ENCODE results near the gene IL7R. TPM values are rescaled to one million over a fixed set of nuclear protein-coding genes. Genes with fewer than 3 reads are reported as not detected.
"Not testable (repeated sequence)": the region's sequence is repeated elsewhere in the genome, so short reads cannot be mapped to it uniquely, and the experiment has no call there.

The IL7R gene
- total and polyA plus RNA-seq, 4 donors, result 0.56 to 8.6 (median 4.5) TPM

GRCh38 chr5:35833224-35833623 is 23.5 kb upstream of the IL7R start:
- ATAC-seq (ENCODE audit: low FRiP score) (no peak), DNase-seq (no peak)
- Histone ChIP-seq H3K4me3 (ENCODE audit: low read length in 2 of 2) (no peak overlapping the region), H3K36me3 (ENCODE audit: control insufficient read depth in 1 of 2, insufficient read depth in 2 of 2, low read length in 1 of 2) (no peaks in the 10 kb centered on the region), H3K27me3 (ENCODE audit: control insufficient read depth in 1 of 2, insufficient read depth in 2 of 2, low read length in 1 of 2) (no peaks in the 10 kb centered on the region), H3K9me3 (ENCODE audit: control insufficient read depth, low read length) (no peaks in the 10 kb centered on the region), H3K4me1 (ENCODE audit: control insufficient read depth in 1 of 2, insufficient read depth in 2 of 2, low read length in 2 of 2) (no peaks in the 10 kb centered on the region), H3K27ac (ENCODE audit: low read depth in 1 of 2, low read length in 2 of 2) (no peak overlapping the region)
- intact Hi-C loops (cut with DNase I), result no loop called here
- 81 to 89% methylated on average over 2 of the region's 2 CpGs for WGBS, 2 donors

GRCh38 chr5:35835796-35836742 is 20.6 kb upstream of the IL7R start:
- Histone ChIP-seq H3K27me3 (ENCODE audit: control insufficient read depth in 1 of 2, insufficient read depth in 2 of 2, low read length in 1 of 2) (no peaks in the 10 kb centered on the region), H3K36me3 (ENCODE audit: control insufficient read depth in 1 of 2, insufficient read depth in 2 of 2, low read length in 1 of 2) (no peaks in the 10 kb centered on the region), H3K4me1 (ENCODE audit: control insufficient read depth in 1 of 2, insufficient read depth in 2 of 2, low read length in 2 of 2) (no peaks in the 10 kb centered on the region), H3K9me3 (ENCODE audit: control insufficient read depth, low read length) (no peaks in the 10 kb centered on the region), H3K4me3 (ENCODE audit: low read length in 2 of 2) (no peak overlapping the region), H3K27ac (ENCODE audit: low read depth in 1 of 2, low read length in 2 of 2) (no peak overlapping the region)
- no peak for ATAC-seq (ENCODE audit: low FRiP score)
- WGBS, 2 donors, result 86 to 89% methylated on average over 7 of the region's 7 CpGs
- intact Hi-C loops (cut with DNase I), result no loop called here
- DNase-seq, result no peak

- no peaks in the 10 kb centered on the region for H3K27me3 ChIP-seq (ENCODE audit: control insufficient read depth in 1 of 2, insufficient read depth in 2 of 2, low read length in 1 of 2)
- no peaks in the 10 kb centered on the region for H3K36me3 ChIP-seq (ENCODE audit: control insufficient read depth in 1 of 2, insufficient read depth in 2 of 2, low read length in 1 of 2)
- ATAC-seq (ENCODE audit: low FRiP score), result no peak
- no peaks in the 10 kb centered on the region for H3K9me3 ChIP-seq (ENCODE audit: control insufficient read depth, low read length)
- no peak overlapping the region for H3K4me3 ChIP-seq (ENCODE audit: low read length in 2 of 2)
- no peak for DNase-seq
- intact Hi-C loops (cut with DNase I), result no loop called here
- H3K27ac ChIP-seq (ENCODE audit: low read depth in 1 of 2, low read length in 2 of 2), result no peak overlapping the region
- 86 to 88% methylated on average over 5 of the region's 5 CpGs for WGBS, 2 donors
- H3K4me1 ChIP-seq (ENCODE audit: control insufficient read depth in 1 of 2, insufficient read depth in 2 of 2, low read length in 2 of 2), result no peaks in the 10 kb centered on the region
Measured at GRCh38 chr5:35838370-35839042, 18.2 kb upstream of the IL7R start.

GRCh38 chr5:35842856-35843255 is 13.8 kb upstream of the IL7R start:
- H3K36me3 ChIP-seq (ENCODE audit: control insufficient read depth in 1 of 2, insufficient read depth in 2 of 2, low read length in 1 of 2), result no peaks in the 10 kb centered on the region
- H3K4me1 ChIP-seq (ENCODE audit: control insufficient read depth in 1 of 2, insufficient read depth in 2 of 2, low read length in 2 of 2), result no peaks in the 10 kb centered on the region
- intact Hi-C loops (cut with DNase I), result no loop called here

GRCh38 chr5:35845508-35845907 is 11.2 kb upstream of the IL7R start:
- intact Hi-C loops (cut with DNase I); H3K27me3 ChIP-seq (ENCODE audit: control insufficient read depth in 1 of 2, insufficient read depth in 2 of 2, low read length in 1 of 2); H3K4me3 ChIP-seq (ENCODE audit: low read length in 2 of 2); DNase-seq; ATAC-seq (ENCODE audit: low FRiP score); H3K9me3 ChIP-seq (ENCODE audit: control insufficient read depth, low read length); H3K4me1 ChIP-seq (ENCODE audit: control insufficient read depth in 1 of 2, insufficient read depth in 2 of 2, low read length in 2 of 2); H3K27ac ChIP-seq (ENCODE audit: low read depth in 1 of 2, low read length in 2 of 2); H3K36me3 ChIP-seq (ENCODE audit: control insufficient read depth in 1 of 2, insufficient read depth in 2 of 2, low read length in 1 of 2): not testable (repeated sequence)
- 72 to 75% methylated on average over 2 of the region's 2 CpGs for WGBS, 2 donors

More at GRCh38 chr5:35842856-35843255, 13.8 kb upstream of the IL7R start:
- DNase-seq, result no peak
- Histone ChIP-seq H3K4me3 (ENCODE audit: low read length in 2 of 2) (no peak overlapping the region), H3K27ac (ENCODE audit: low read depth in 1 of 2, low read length in 2 of 2) (no peak overlapping the region), H3K9me3 (ENCODE audit: control insufficient read depth, low read length) (no peaks in the 10 kb centered on the region), H3K27me3 (ENCODE audit: control insufficient read depth in 1 of 2, insufficient read depth in 2 of 2, low read length in 1 of 2) (peaks cover 0 to 2% of the 10 kb centered on the region in 2 donors)
- ATAC-seq (ENCODE audit: low FRiP score), result no peak

GRCh38 chr5:35847491-35847890 is 9.2 kb upstream of the IL7R start:
- Histone ChIP-seq H3K27me3 (ENCODE audit: control insufficient read depth in 1 of 2, insufficient read depth in 2 of 2, low read length in 1 of 2) (peaks cover 0 to 2% of the 10 kb centered on the region in 2 donors), H3K9me3 (ENCODE audit: control insufficient read depth, low read length) (no peaks in the 10 kb centered on the region), H3K4me1 (ENCODE audit: control insufficient read depth in 1 of 2, insufficient read depth in 2 of 2, low read length in 2 of 2) (no peaks in the 10 kb centered on the region), H3K27ac (ENCODE audit: low read depth in 1 of 2, low read length in 2 of 2) (no peak overlapping the region), H3K36me3 (ENCODE audit: control insufficient read depth in 1 of 2, insufficient read depth in 2 of 2, low read length in 1 of 2) (no peaks in the 10 kb centered on the region), H3K4me3 (ENCODE audit: low read length in 2 of 2) (no peak overlapping the region)
- intact Hi-C loops (cut with DNase I), result no loop called here
- no peak for ATAC-seq (ENCODE audit: low FRiP score)
- no peak for DNase-seq

- no peaks in the 10 kb centered on the region for H3K9me3 ChIP-seq (ENCODE audit: control insufficient read depth, low read length)
- 43 to 56% methylated on average over 3 of the region's 3 CpGs for WGBS, 2 donors
- no peak overlapping the region for H3K4me3 ChIP-seq (ENCODE audit: low read length in 2 of 2)
- no peaks in the 10 kb centered on the region for H3K36me3 ChIP-seq (ENCODE audit: control insufficient read depth in 1 of 2, insufficient read depth in 2 of 2, low read length in 1 of 2)
- ATAC-seq (ENCODE audit: low FRiP score), result no peak
- DNase-seq, result no peak
- no peaks in the 10 kb centered on the region for H3K4me1 ChIP-seq (ENCODE audit: control insufficient read depth in 1 of 2, insufficient read depth in 2 of 2, low read length in 2 of 2)
- intact Hi-C loops (cut with DNase I), result no loop called here
- H3K27me3 ChIP-seq (ENCODE audit: control insufficient read depth in 1 of 2, insufficient read depth in 2 of 2, low read length in 1 of 2), result peaks cover 0 to 2% of the 10 kb centered on the region in 2 donors
- no peak overlapping the region for H3K27ac ChIP-seq (ENCODE audit: low read depth in 1 of 2, low read length in 2 of 2)
Measured at GRCh38 chr5:35847961-35848360, 8.7 kb upstream of the IL7R start.

- Histone ChIP-seq H3K4me3 (ENCODE audit: low read length in 2 of 2) (no peak overlapping the region), H3K36me3 (ENCODE audit: control insufficient read depth in 1 of 2, insufficient read depth in 2 of 2, low read length in 1 of 2) (no peaks in the 10 kb centered on the region), H3K9me3 (ENCODE audit: control insufficient read depth, low read length) (no peaks in the 10 kb centered on the region), H3K4me1 (ENCODE audit: control insufficient read depth in 1 of 2, insufficient read depth in 2 of 2, low read length in 2 of 2) (no peaks in the 10 kb centered on the region), H3K27me3 (ENCODE audit: control insufficient read depth in 1 of 2, insufficient read depth in 2 of 2, low read length in 1 of 2) (peaks cover 0 to 2% of the 10 kb centered on the region in 2 donors), H3K27ac (ENCODE audit: low read depth in 1 of 2, low read length in 2 of 2) (no peak overlapping the region)
- intact Hi-C loops (cut with DNase I), result no loop called here
- no peak for DNase-seq
- ATAC-seq (ENCODE audit: low FRiP score), result no peak
- 77 to 81% methylated on average over 6 of the region's 6 CpGs for WGBS, 2 donors
Measured at GRCh38 chr5:35849860-35850259, 6.8 kb upstream of the IL7R start.

All from aorta (tissue), 5 donors.